H9 (cell line): ENCODE data around the gene BCL11B. TPM values are rescaled to one million over a fixed set of nuclear protein-coding genes. Genes with fewer than 3 reads are reported as not detected.
A peak's percentile ranks its signal among the peaks of the same experiment; 100 is the strongest.

Experiments used
- DNase-seq: peaks from one replicate; pipeline ENCODE4 v3.0.0-alpha.2; 2017
- H2AFZ ChIP-seq: one replicate; pipeline ENCODE4 v1.6.1; 2013; ENCODE audit warnings: mild to moderate bottlenecking, low read length, control low read depth, moderate library complexity
- H2AK5ac ChIP-seq: 2 replicates; pipeline ENCODE4 v1.6.1; 2013; ENCODE audit warnings: low read length, control low read depth, mixed read lengths; ENCODE audit not compliant: insufficient read length
- H2BK120ac ChIP-seq: one replicate; pipeline ENCODE4 v1.6.1; 2013; ENCODE audit warnings: low read depth, mild to moderate bottlenecking, low read length, control low read depth, inconsistent platforms; ENCODE audit not compliant: poor library complexity, severe bottlenecking
- H2BK12ac ChIP-seq: 2 replicates; pipeline ENCODE4 v1.6.1; 2013; ENCODE audit warnings: low read length, control low read depth, mixed read lengths, low read depth; ENCODE audit not compliant: insufficient read length
- H2BK15ac ChIP-seq: 2 replicates; pipeline ENCODE4 v1.6.1; 2013; ENCODE audit warnings: low read depth, low read length, control low read depth
- H2BK20ac ChIP-seq: one replicate; pipeline ENCODE4 v1.6.1; 2013; ENCODE audit warnings: low read depth, mild to moderate bottlenecking, low read length, control low read depth, inconsistent platforms; ENCODE audit not compliant: poor library complexity, severe bottlenecking
- H2BK5ac ChIP-seq: 2 replicates; pipeline ENCODE4 v1.6.1; 2013; ENCODE audit warnings: low read length, control low read depth, mixed read lengths; ENCODE audit not compliant: insufficient read length
- H3K14ac ChIP-seq: 2 replicates; pipeline ENCODE4 v1.6.1; 2013; ENCODE audit warnings: low read length, control low read depth; ENCODE audit not compliant: insufficient read depth
- H3K18ac ChIP-seq: 2 replicates; pipeline ENCODE4 v1.6.1; 2013; ENCODE audit warnings: low read depth, mild to moderate bottlenecking, mixed read lengths, low read length, control low read depth; ENCODE audit not compliant: insufficient read length
- H3K23ac ChIP-seq: 2 replicates; pipeline ENCODE4 v1.6.1; 2013; ENCODE audit warnings: low read length, control low read depth, mixed read lengths, low read depth; ENCODE audit not compliant: insufficient read length
- H3K23me2 ChIP-seq: 2 replicates; pipeline ENCODE4 v1.6.1; 2013; ENCODE audit warnings: low read depth, mild to moderate bottlenecking, mixed read lengths, low read length, control low read depth; ENCODE audit not compliant: insufficient read length, poor library complexity, severe bottlenecking
- H3K27ac ChIP-seq: 2 replicates; pipeline ENCODE4 v1.5.1; 2013; ENCODE audit warnings: low read length, control low read depth, mixed read lengths, low read depth; ENCODE audit not compliant: insufficient read length
- H3K27me3 ChIP-seq: 2 replicates; pipeline ENCODE4 v1.6.1; 2013; ENCODE audit warnings: low read length, control low read depth, inconsistent platforms; ENCODE audit not compliant: insufficient read depth
- H3K4ac ChIP-seq: 2 replicates; pipeline ENCODE4 v1.6.1; 2013; ENCODE audit warnings: low read depth, mild to moderate bottlenecking, control low read depth, inconsistent platforms, low read length, moderate library complexity
- H3K4me1 ChIP-seq: 2 replicates; pipeline ENCODE4 v1.6.1; 2013; ENCODE audit warnings: low read length, control low read depth, inconsistent platforms; ENCODE audit not compliant: insufficient read depth
- H3K4me2 ChIP-seq: 2 replicates; pipeline ENCODE4 v1.6.1; 2013; ENCODE audit warnings: low read length, control low read depth, mixed read lengths; ENCODE audit not compliant: insufficient read length, insufficient read depth
- H3K56ac ChIP-seq: 2 replicates; pipeline ENCODE4 v1.6.1; 2013; ENCODE audit warnings: low read depth, mild to moderate bottlenecking, mixed read lengths, low read length, control low read depth; ENCODE audit not compliant: insufficient read length
- H3K79me1 ChIP-seq: 2 replicates; pipeline ENCODE4 v1.6.1; 2013; ENCODE audit warnings: low read depth, mild to moderate bottlenecking, moderate library complexity, low read length, control low read depth, inconsistent platforms; ENCODE audit not compliant: insufficient read depth, poor library complexity, severe bottlenecking
- H3K79me2 ChIP-seq: 2 replicates; pipeline ENCODE4 v1.6.1; 2013; ENCODE audit warnings: low read length, control low read depth, inconsistent platforms; ENCODE audit not compliant: insufficient read depth
- H3K9ac ChIP-seq: 2 replicates; pipeline ENCODE4 v1.6.1; 2013; ENCODE audit warnings: low read length, control low read depth, mixed read lengths; ENCODE audit not compliant: insufficient read length; ENCODE audit errors: extremely low read depth
- H3K9me3 ChIP-seq: one replicate; pipeline ENCODE4 v1.6.1; 2013; ENCODE audit warnings: low read depth, low read length, inconsistent platforms; ENCODE audit not compliant: control insufficient read depth
- H3T11ph ChIP-seq: one replicate; pipeline ENCODE4 v1.6.1; 2013; ENCODE audit warnings: mild to moderate bottlenecking, low read length, control low read depth, inconsistent platforms
- H4K20me1 ChIP-seq: one replicate; pipeline ENCODE4 v1.6.1; 2013; ENCODE audit not compliant: control insufficient read depth, insufficient read length, insufficient read depth
- H4K5ac ChIP-seq: 2 replicates; pipeline ENCODE4 v1.6.1; 2013; ENCODE audit warnings: low read depth, mild to moderate bottlenecking, mixed read lengths, low read length, control low read depth; ENCODE audit not compliant: insufficient read length
- H4K8ac ChIP-seq: replicated peaks from 2 replicates; pipeline ENCODE4 v1.6.1; 2013; ENCODE audit warnings: low read length, control low read depth, mixed read lengths, low read depth; ENCODE audit not compliant: insufficient read length
- H4K91ac ChIP-seq: 2 replicates; pipeline ENCODE4 v1.6.1; 2013; ENCODE audit warnings: low read depth, mild to moderate bottlenecking, moderate library complexity, mixed read lengths, low read length, control low read depth; ENCODE audit not compliant: insufficient read length
- H3K27ac Mint-ChIP-seq, 3 experiments: 2 replicates in 2 of 3; 3 replicates in 1 of 3; pipeline ENCODE4 v1.8.0; 2020 to 2021; ENCODE audit warnings: mixed read lengths in 3 of 3, mild to moderate bottlenecking in 1 of 3, moderate library complexity in 1 of 3
- H3K27me3 Mint-ChIP-seq: 2 replicates; pipeline ENCODE4 v1.8.0; 2021; ENCODE audit warnings: low read depth, mild to moderate bottlenecking, moderate library complexity, mixed read lengths
- H3K36me3 Mint-ChIP-seq, 3 experiments: 2 replicates in 2 of 3; 3 replicates in 1 of 3; pipeline ENCODE4 v1.8.0; 2020 to 2021; ENCODE audit warnings: low read depth in 3 of 3, mixed read lengths in 3 of 3; ENCODE audit not compliant: insufficient read depth in 1 of 3
- H3K4me1 Mint-ChIP-seq, 2 experiments: 2 replicates each; pipeline ENCODE4 v1.8.0; 2020; ENCODE audit warnings: mixed read lengths in 2 of 2
- H3K4me3 Mint-ChIP-seq, 2 experiments: 2 replicates in 1 of 2; 3 replicates in 1 of 2; pipeline ENCODE4 v1.8.0; 2020 to 2021; ENCODE audit warnings: mild to moderate bottlenecking in 2 of 2, mixed read lengths in 2 of 2, moderate library complexity in 1 of 2
- H3K9me3 Mint-ChIP-seq, 2 experiments: 2 replicates in 1 of 2; 3 replicates in 1 of 2; pipeline ENCODE4 v1.8.0; 2020; ENCODE audit warnings: mild to moderate bottlenecking in 2 of 2, mixed read lengths in 2 of 2, moderate library complexity in 1 of 2
- CTCF ChIP-seq: fragments of 200-600 bp; sonication (generic); conservative IDR thresholded peaks from 3 replicates; pipeline ENCODE4 v1.8.0; 2021; ENCODE audit warnings: antibody characterized with exemption, mild to moderate bottlenecking
- WGBS: extraction: QIAGEN DNeasy Blood & Tissue Kit; methylation state at CpG from one replicate; pipeline ENCODE4 v1.1.7; 2013; ENCODE audit warnings: missing lambda C conversion rate, low lambda C conversion rate, mixed read lengths; ENCODE audit not compliant: insufficient read length; ENCODE audit errors: extremely low coverage; 5-methylcytosine and 5-hydroxymethylcytosine counted together
- total RNA-seq: library from RNA; stranded (reverse); gene quantifications from 2 replicates; pipeline ENCODE4 v1.2.1, GENCODE V29; 2021

Gene BCL11B
- total RNA-seq, 1 experiment from 2014 or later = 4.9 TPM

- H3K27me3 Mint-ChIP-seq = peaks cover 4% of the 10 kb centered on the region
- no peak overlapping the region for H3K4ac ChIP-seq
- H2AFZ ChIP-seq = no peak overlapping the region
- peaks cover 11 to 12% of the 10 kb centered on the region in 2 experiments for H3K4me1 Mint-ChIP-seq
- H3K4me3 Mint-ChIP-seq = no peak overlapping the region
- no peak overlapping the region for H3K23ac ChIP-seq
- H4K91ac ChIP-seq = no peak overlapping the region
- no peak overlapping the region for H3K27ac ChIP-seq
- no peak overlapping the region for H2BK5ac ChIP-seq
- H4K5ac ChIP-seq = no peak overlapping the region
- peak overlapping the region; percentile 93 for H4K8ac ChIP-seq
- no peak overlapping the region for H3T11ph ChIP-seq
- no peak overlapping the region for H2BK20ac ChIP-seq
- H3K9ac ChIP-seq = no peak overlapping the region
- H3K27ac Mint-ChIP-seq = no peak overlapping the region
- no peak overlapping the region for H3K56ac ChIP-seq
- no peaks in the 10 kb centered on the region for H3K4me1 ChIP-seq
- no peak overlapping the region for H2BK15ac ChIP-seq
- no peaks in the 10 kb centered on the region for H3K79me2 ChIP-seq
- H3K9me3 Mint-ChIP-seq = peaks cover 19 to 24% of the 10 kb centered on the region in 2 experiments
- no peaks in the 10 kb centered on the region for H3K79me1 ChIP-seq
- H3K18ac ChIP-seq = no peak overlapping the region
- no peak overlapping the region for H2BK120ac ChIP-seq
- H3K4me2 ChIP-seq = no peak overlapping the region
- H3K14ac ChIP-seq = no peak overlapping the region
- TF ChIP-seq CTCF = no peak
- H2BK12ac ChIP-seq = no peak overlapping the region
- no peaks in the 10 kb centered on the region for H3K9me3 ChIP-seq
- no peaks in the 10 kb centered on the region for H3K23me2 ChIP-seq
- no peaks in the 10 kb centered on the region for H3K27me3 ChIP-seq
- no peaks in the 10 kb centered on the region for H4K20me1 ChIP-seq
- H2AK5ac ChIP-seq = no peak overlapping the region
- no peak for DNase-seq
- H3K36me3 Mint-ChIP-seq = peaks cover 5 to 23% (median 7%) of the 10 kb centered on the region in 3 experiments; a peak in 6 of 7 replicates
- WGBS = no CpG with 5 or more reads among the region's 7 CpGs
Observed at GRCh38 chr14:99312106-99312505, 40.1 kb upstream of the BCL11B start.
